BE2C (cell line): ENCODE data around the gene USP20.

ENCODE experiments used
- DNase-seq: peaks from one replicate; pipeline ENCODE4 v3.0.0-alpha.2; 2020
- H3K27me3 ChIP-seq: fragments of 250-450 bp; sonication (Bioruptor Pico); 2 replicates; pipeline ENCODE4 v1.5.1; 2020; ENCODE audit warnings: mild to moderate bottlenecking
- H3K36me3 ChIP-seq: fragments of 250-450 bp; sonication (Bioruptor Pico); 2 replicates; pipeline ENCODE4 v1.5.1; 2020; ENCODE audit warnings: mild to moderate bottlenecking
- H3K4me1 ChIP-seq: fragments of 250-450 bp; sonication (Bioruptor Pico); 2 replicates; pipeline ENCODE4 v1.5.1; 2020
- H3K4me3 ChIP-seq: 2 replicates; pipeline ENCODE4 v1.5.1; 2011; ENCODE audit warnings: low read depth, low read length
- H3K9me3 ChIP-seq: fragments of 250-450 bp; sonication (Bioruptor Pico); 2 replicates; pipeline ENCODE4 v1.5.1; 2020
- TF ChIP-seq, protein P1 (sequence below): IDR thresholded peaks from 2 replicates; pipeline ENCODE4 v1.5.1; 2012; ENCODE audit warnings: mild to moderate bottlenecking, low read depth, low read length

Gene USP20

DNA sequence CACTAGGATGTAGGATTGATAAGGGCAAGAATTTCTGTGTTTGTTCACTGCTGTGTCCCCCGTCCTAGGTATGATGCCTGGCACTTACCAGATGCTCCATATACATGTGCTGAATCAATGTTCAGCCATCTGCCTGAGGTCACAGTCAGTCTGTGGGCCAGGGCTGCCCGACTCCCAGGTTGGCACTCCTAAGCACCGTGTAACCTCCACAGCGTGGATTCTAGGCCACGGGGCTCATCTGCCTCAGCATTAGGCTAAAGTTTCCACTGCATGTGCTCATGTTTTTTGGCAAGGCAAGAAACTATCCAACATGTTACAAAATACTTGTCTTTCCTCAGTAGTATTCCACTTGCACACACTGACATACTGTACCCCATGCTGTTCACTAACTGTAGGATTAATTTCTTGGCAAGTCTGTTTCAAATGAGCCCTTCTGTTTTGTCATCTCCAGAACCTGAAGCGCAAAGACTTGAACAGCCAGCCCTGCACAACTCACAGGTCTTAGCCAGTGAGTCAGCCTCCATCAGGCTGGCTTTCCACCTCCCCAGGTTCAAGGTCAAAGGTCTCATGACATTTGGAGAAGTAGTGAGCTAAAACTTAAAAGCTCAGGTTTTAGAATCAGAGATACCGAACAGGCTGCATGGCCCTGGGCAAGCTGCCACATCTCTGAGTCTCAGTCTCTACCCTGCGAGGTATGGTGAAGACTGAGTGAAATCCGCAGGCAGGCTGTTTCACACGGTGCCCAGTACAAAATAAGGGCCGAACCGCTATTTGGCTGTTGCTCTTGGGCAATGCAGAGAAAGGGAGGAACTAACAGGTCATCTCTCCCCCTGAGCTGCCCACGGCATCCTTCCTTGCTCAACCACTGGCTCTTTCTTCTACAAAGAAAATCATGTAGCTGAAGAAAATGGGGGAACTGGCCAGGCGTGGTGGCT is 18.5 kb upstream of the USP20 start:
- Histone ChIP-seq H3K27me3 (no peaks in the 10 kb centered on the region), H3K9me3 (no peaks in the 10 kb centered on the region), H3K36me3 (peaks cover 60% of the 10 kb centered on the region), H3K4me3 (no peak overlapping the region), H3K4me1 (no peaks in the 10 kb centered on the region; the same call in 1 of the 2 replicates)
- TF ChIP-seq, protein P1, sequence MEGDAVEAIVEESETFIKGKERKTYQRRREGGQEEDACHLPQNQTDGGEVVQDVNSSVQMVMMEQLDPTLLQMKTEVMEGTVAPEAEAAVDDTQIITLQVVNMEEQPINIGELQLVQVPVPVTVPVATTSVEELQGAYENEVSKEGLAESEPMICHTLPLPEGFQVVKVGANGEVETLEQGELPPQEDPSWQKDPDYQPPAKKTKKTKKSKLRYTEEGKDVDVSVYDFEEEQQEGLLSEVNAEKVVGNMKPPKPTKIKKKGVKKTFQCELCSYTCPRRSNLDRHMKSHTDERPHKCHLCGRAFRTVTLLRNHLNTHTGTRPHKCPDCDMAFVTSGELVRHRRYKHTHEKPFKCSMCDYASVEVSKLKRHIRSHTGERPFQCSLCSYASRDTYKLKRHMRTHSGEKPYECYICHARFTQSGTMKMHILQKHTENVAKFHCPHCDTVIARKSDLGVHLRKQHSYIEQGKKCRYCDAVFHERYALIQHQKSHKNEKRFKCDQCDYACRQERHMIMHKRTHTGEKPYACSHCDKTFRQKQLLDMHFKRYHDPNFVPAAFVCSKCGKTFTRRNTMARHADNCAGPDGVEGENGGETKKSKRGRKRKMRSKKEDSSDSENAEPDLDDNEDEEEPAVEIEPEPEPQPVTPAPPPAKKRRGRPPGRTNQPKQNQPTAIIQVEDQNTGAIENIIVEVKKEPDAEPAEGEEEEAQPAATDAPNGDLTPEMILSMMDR: no peak
- DNase-seq: no peak

DNA sequence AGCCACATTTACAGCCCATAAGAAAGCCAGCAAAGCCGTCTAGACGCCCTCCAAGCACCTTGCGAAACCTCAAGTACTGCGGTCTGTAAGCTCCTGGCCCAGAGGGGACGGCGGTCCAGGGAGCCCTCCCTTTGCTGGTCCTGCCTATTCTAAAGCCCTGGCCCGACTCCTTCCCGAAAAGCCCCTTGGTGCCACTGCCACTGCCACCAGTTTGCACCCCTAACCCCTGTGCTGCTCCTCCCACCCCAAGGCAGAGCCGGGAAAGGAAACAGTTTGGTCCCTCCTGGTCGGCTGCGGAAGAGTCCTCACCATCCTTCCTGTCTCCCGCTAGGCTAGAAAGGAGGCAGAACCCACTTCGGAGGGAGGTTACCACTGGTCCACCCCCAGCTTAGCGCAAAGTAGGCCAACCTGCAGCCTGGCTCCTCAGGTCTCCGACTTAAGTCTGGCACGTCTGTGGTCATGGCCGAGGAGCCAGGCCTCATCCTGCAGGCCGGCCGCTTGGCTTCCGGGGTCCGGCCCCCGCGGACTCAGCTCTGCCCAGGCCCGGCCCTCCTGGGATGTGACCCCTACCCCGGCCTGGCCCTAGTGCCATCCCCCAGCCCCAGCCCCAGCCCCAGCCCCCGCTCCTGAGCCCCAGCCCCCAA is 12.2 kb upstream of the USP20 start:
- no peak for DNase-seq
- Histone ChIP-seq H3K9me3 (no peaks in the 10 kb centered on the region), H3K36me3 (peaks cover 35% of the 10 kb centered on the region), H3K4me1 (no peaks in the 10 kb centered on the region), H3K27me3 (no peaks in the 10 kb centered on the region), H3K4me3 (peak overlapping the region; percentile 79)
- TF ChIP-seq, protein P1: no peak

DNA sequence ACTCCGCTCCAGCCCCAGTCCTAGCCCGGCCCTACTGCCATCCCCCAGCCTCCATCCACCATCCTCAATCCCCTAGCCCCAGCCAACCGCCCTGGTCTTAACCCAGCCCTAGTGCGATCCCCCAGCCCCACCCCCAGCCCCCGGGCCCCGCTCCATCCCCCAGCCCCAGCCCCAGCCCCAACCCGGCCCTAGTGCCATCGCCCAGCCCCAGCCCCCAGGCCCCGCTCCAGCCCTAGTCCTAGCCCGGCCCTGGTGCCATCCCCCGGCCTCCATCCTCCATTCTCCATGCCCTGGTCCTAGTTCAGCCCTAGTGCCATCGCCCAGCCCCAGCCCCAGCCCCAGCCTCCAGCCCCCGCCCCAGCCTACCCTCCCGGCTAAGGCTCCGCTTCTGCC is 11.7 kb upstream of the USP20 start:
- Histone ChIP-seq H3K4me3 (peak overlapping the region; percentile 79), H3K27me3 (no peaks in the 10 kb centered on the region), H3K9me3 (no peaks in the 10 kb centered on the region), H3K4me1 (no peaks in the 10 kb centered on the region), H3K36me3 (peaks cover 34% of the 10 kb centered on the region)
- TF ChIP-seq, protein P1: no peak
- DNase-seq: no peak

DNA sequence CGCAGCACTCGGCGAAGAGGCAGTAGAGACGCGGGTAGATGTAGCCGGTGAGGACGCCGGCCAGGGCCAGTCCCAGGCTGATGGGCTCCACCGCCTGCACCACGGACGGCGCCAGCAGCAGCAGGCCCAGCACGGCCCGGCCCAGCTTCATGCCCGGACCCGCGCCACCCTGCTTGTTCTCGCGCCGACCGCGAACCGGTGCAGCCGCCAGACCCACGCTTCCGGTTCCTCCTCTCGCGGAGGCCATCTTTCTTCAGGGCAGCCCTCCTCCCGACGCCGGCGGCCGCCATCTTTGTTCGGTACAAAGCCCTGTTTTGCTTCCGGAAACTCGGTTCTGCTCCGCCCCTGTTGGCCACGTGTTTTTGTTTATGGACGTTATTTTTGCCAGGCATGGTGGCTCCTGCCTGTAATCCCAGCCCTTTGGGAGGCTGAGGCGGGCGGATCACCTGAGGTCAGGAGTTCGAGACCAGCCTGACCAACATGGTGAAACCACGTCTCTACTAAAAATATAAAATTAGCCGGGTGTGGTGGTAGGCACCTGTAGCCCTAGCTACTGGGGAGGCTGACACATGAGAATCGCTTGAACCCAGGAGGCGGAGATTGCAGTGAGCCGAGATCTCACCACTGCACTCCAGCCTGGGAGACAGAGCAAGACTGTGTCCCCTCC is 11.2 kb upstream of the USP20 start, which contains the start of gene TOR1A:
Gene TOR1A, minus strand, starts transcription at position 202 of the 667 bp plus-strand sequence. Its CDS starts 51 bp downstream, at position 151.
- Histone ChIP-seq H3K36me3 (peaks cover 39% of the 10 kb centered on the region), H3K27me3 (no peaks in the 10 kb centered on the region), H3K4me3 (peak within 1 kb of the TSS; percentile 79), H3K9me3 (no peaks in the 10 kb centered on the region), H3K4me1 (no peaks in the 10 kb centered on the region)
- DNase-seq: peak; percentile 96
- TF ChIP-seq, protein P1: no peak

DNA sequence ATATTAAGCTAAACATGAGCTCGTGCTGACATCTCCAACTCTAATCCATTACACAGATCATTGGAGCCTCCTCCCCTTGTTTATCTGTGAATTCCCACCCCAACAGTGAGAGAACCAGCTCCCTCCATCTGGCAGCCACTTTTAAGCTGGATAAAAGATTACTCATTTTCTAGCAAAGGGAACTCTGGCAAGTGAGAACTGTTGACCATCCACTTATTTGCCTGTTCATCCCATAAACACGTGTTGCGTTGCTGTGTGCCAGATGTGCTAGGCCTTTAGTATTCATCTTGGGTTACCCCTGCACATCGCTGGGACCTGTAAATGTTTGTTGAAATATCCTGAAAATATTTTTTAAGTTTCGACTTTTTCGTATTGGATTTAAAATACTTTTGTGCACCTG is 8.9 kb upstream of the USP20 start:
- H3K4me3 ChIP-seq: no peak overlapping the region
- DNase-seq: no peak
- H3K9me3 ChIP-seq: no peaks in the 10 kb centered on the region
- H3K4me1 ChIP-seq: no peaks in the 10 kb centered on the region
- H3K36me3 ChIP-seq: peaks cover 36% of the 10 kb centered on the region
- TF ChIP-seq, protein P1: no peak
- no peaks in the 10 kb centered on the region for H3K27me3 ChIP-seq
